ENCODE measurements around the gene PTDSS2. TPM values are rescaled to one million over a fixed set of nuclear protein-coding genes. Genes with fewer than 3 reads are reported as not detected.

The PTDSS2 gene
- total RNA-seq, 6 experiments from 2014 or later = 8.4 to 21.9 (median 11.4) TPM

GRCh38 chr11:484616-485015 lies 34.5 kb downstream of the PTDSS2 start:
- no peaks in the 10 kb centered on the region for H3K27me3 ChIP-seq
- no peak overlapping the region for H3K27ac ChIP-seq
- TF ChIP-seq CTCF (IDR thresholded peaks at IDR 0.05) (no peak), POLR2A (IDR thresholded peaks at IDR 0.05) (no peak)
- DNase-seq = no peak
- peaks cover 0 to 2% (median 0%) of the 10 kb centered on the region in 4 donors for H3K36me3 ChIP-seq
- no peak overlapping the region for H3K4me3 ChIP-seq
- no peaks in the 10 kb centered on the region for H3K9me3 ChIP-seq
- ATAC-seq = no peak
- 97% methylated on average over 33 of the region's 38 CpGs for WGBS (ENCODE audit: insufficient coverage, low coverage, low lambda C conversion rate, missing lambda C conversion rate)
- intact Hi-C loops (cut with DNase I) = no loop called here
- no peaks in the 10 kb centered on the region for H3K4me1 ChIP-seq

- no peaks in the 10 kb centered on the region for H3K9me3 ChIP-seq
- peaks cover 0 to 2% (median 0%) of the 10 kb centered on the region in 4 donors for H3K36me3 ChIP-seq
- H3K4me3 ChIP-seq = no peak overlapping the region
- no peak for TF ChIP-seq POLR2A (IDR thresholded peaks at IDR 0.05)
- TF ChIP-seq CTCF (IDR thresholded peaks at IDR 0.05) = no peak
- DNase-seq (no peak), ATAC-seq (no peak)
- WGBS (ENCODE audit: insufficient coverage, low coverage, low lambda C conversion rate, missing lambda C conversion rate) = 92% methylated on average over 2 of the region's 23 CpGs
- H3K4me1 ChIP-seq = no peaks in the 10 kb centered on the region
- no peaks in the 10 kb centered on the region for H3K27me3 ChIP-seq
- intact Hi-C loops (cut with DNase I) = no loop called here
- H3K27ac ChIP-seq = no peak overlapping the region
Observed at GRCh38 chr11:486189-486588, 36.1 kb downstream of the PTDSS2 start.

- no peaks in the 10 kb centered on the region for H3K4me1 ChIP-seq
- ATAC-seq = no peak
- no peaks in the 10 kb centered on the region for H3K27me3 ChIP-seq
- no peaks in the 10 kb centered on the region for H3K9me3 ChIP-seq
- peaks cover 0 to 2% (median 0%) of the 10 kb centered on the region in 4 donors for H3K36me3 ChIP-seq
- no peak overlapping the region for H3K4me3 ChIP-seq
- 100% methylated on average over 1 of the region's 22 CpGs for WGBS (ENCODE audit: insufficient coverage, low coverage, low lambda C conversion rate, missing lambda C conversion rate)
- DNase-seq = no peak
- H3K27ac ChIP-seq = no peak overlapping the region
- TF ChIP-seq CTCF (IDR thresholded peaks at IDR 0.05) (no peak), POLR2A (IDR thresholded peaks at IDR 0.05) (no peak)
- intact Hi-C loops (cut with DNase I) = no loop called here
Observed at GRCh38 chr11:487571-488021, 37.5 kb downstream of the PTDSS2 start.

- Histone ChIP-seq H3K27me3 (no peaks in the 10 kb centered on the region), H3K4me1 (no peaks in the 10 kb centered on the region), H3K4me3 (no peak overlapping the region), H3K27ac (no peak overlapping the region), H3K9me3 (no peaks in the 10 kb centered on the region), H3K36me3 (peaks cover 0 to 2% (median 0%) of the 10 kb centered on the region in 4 donors)
- no CpG with 5 or more reads among the region's 25 CpGs for WGBS (ENCODE audit: insufficient coverage, low coverage, low lambda C conversion rate, missing lambda C conversion rate)
- TF ChIP-seq CTCF (IDR thresholded peaks at IDR 0.05) (no peak), POLR2A (IDR thresholded peaks at IDR 0.05) (no peak)
- intact Hi-C loops (cut with DNase I) = no loop called here
- no peak for ATAC-seq
- DNase-seq = no peak
Observed at GRCh38 chr11:488062-488461, 38.0 kb downstream of the PTDSS2 start.

- H3K4me1 ChIP-seq = no peaks in the 10 kb centered on the region
- DNase-seq = no peak
- no peaks in the 10 kb centered on the region for H3K27me3 ChIP-seq
- no peak for TF ChIP-seq POLR2A (IDR thresholded peaks at IDR 0.05)
- TF ChIP-seq CTCF (IDR thresholded peaks at IDR 0.05) = no peak
- ATAC-seq = no peak
- no CpG with 5 or more reads among the region's 19 CpGs for WGBS (ENCODE audit: insufficient coverage, low coverage, low lambda C conversion rate, missing lambda C conversion rate)
- H3K9me3 ChIP-seq = no peaks in the 10 kb centered on the region
- H3K27ac ChIP-seq = no peak overlapping the region
- no peak overlapping the region for H3K4me3 ChIP-seq
- peaks cover 0 to 2% (median 0%) of the 10 kb centered on the region in 4 donors for H3K36me3 ChIP-seq
- intact Hi-C loops (cut with DNase I) = no loop called here
Observed at GRCh38 chr11:488579-488978, 38.5 kb downstream of the PTDSS2 start.

Data from right lobe of liver (tissue), 6 donors.